Muscle of arm (tissue), 14 donors: ENCODE measurements around the gene FGFR3. TPM values are rescaled to one million over a fixed set of nuclear protein-coding genes. Genes with fewer than 3 reads are reported as not detected.
A peak's percentile ranks its signal among the peaks of the same experiment; 100 is the strongest.

ENCODE experiments used
- DNase-seq: peaks from one replicate; pipeline ENCODE4 v3.0.0-alpha.2; 2013
- long read RNA-seq, 11 donors: transcript quantifications; one replicate each; lab custom pipeline, GENCODE V29; 2026
- polyA plus RNA-seq, 12 donors: library from polyadenylated mRNA; unstranded; fragments of 120-200 nt; gene quantifications; one replicate each; pipeline ENCODE4 v1.2.1, GENCODE V29; 2013; ENCODE audit not compliant: insufficient read length in 12 of 12

The FGFR3 gene
- polyA plus RNA-seq: 10 to 100 TPM in 4 of 12 donors, 1 to 10 TPM in 4, under 1 TPM in 3, not detected in 1; 0.92 to 62.4 (median 1.6) TPM
- long read RNA-seq, donor 1, full-length matches to known transcripts: 4 of 46 reads
- long read RNA-seq, donor 1, partial matches to known transcripts: 42 of 46 reads
- long read RNA-seq, donor 1, other reads (novel, unspliced or antisense): 0 of 46 reads
- long read RNA-seq, donor 2: 0 reads
- long read RNA-seq, donor 3: 0 reads
- long read RNA-seq, donor 4: 0 reads
- long read RNA-seq, donor 5: 0 reads
- long read RNA-seq, donor 6: 0 reads
- long read RNA-seq, donor 7, full-length matches to known transcripts: 1 of 1 reads
- long read RNA-seq, donor 7, partial matches to known transcripts: 0 of 1 reads
- long read RNA-seq, donor 7, other reads (novel, unspliced or antisense): 0 of 1 reads
- long read RNA-seq, donor 8: 0 reads
- long read RNA-seq, donor 9: 0 reads
- long read RNA-seq, donor 10: 0 reads
- long read RNA-seq, donor 11: 0 reads

DNA sequence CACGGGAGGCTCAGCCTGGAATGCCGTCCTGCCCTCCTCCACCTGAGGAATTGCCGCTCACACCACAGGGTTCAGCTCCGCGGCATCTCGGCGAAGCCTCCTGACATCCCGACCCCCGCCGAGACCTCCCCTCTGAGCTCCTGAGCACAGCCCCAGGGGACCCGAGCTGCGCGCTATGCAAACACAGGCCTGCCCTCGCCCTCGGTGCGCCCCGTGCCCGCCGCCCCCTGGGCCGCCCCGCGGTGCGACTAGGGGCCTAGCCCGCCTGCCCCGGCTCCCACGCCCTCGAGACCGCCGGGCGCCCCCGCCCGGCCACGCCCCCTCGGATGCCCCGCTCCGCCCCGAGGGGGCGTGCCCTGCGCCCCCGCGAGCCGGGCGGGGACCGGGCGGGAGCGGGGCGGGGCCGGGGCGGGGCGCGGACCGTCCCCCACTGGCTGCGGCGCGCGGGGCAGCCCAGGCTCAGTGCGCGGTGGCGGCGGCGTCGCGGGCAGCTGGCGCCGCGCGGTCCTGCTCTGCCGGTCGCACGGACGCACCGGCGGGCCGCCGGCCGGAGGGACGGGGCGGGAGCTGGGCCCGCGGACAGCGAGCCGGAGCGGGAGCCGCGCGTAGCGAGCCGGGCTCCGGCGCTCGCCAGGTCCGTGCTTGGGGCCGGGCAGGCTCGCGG is at the start of gene FGFR3:
TSS of gene FGFR3 (plus strand) at position 462 of the 664 bp plus-strand sequence. CDS start 642 bp downstream, outside the sequence.
- no peak for DNase-seq

DNA sequence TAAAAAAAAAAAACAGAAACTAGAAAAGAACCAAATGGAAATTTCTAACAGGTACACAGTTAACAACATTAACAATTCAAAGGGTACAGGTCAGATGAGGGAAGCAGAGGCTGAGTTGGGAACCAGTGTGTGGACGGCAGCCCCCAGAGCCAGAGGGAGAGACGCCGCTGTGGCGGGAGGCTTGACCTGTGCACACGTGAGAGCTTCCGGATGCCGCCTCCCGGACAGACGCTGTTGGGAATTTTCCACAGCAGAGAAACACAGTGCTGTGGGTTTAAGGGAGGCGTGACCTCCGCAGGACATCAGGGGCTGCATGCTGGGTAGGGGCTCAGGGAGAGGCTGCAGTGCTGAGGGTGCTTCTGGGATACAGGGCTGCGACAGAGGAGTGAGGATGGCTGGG is 49.5 kb upstream of the FGFR3 start:
- DNase-seq: no peak

DNA sequence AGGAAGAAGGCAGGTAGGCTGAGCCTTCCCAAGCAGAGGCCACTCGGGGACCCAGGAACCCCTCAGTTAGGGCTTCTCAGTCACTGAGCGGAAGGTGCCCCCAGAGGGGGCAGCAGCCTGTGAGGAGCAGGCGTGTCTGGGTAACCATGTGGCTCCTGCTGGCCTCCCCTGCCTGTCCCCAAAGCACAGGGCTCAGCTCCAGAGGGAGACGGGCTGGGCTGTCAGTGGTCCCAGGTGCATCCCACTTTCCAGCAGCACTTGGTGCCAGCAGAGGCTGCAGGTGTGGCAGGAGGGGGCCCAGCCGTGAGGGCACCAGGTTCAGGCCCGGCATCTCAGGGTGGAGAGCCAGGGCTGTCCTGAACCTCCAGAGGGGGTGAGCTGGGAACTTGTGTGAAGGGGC is 49.1 kb upstream of the FGFR3 start:
- DNase-seq: no peak

DNA sequence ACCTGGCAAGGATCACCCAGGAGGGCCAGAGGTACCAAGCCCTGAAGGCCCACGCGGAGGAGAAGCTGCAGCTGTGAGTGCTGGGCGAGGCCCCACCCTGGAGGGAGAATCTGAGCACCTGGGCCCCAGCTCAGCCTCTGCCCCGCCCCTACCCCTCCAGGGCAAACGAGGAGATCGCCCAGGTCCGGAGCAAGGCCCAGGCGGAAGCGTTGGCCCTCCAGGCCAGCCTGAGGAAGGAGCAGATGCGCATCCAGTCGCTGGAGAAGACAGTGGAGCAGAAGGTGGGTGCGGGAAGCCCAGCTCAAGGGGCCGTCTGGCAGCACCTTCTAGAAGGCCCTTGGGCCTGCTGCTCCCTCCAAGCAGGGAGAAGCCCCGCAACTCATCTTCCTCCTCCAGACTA is 48.5 kb upstream of the FGFR3 start:
- DNase-seq: no peak

DNA sequence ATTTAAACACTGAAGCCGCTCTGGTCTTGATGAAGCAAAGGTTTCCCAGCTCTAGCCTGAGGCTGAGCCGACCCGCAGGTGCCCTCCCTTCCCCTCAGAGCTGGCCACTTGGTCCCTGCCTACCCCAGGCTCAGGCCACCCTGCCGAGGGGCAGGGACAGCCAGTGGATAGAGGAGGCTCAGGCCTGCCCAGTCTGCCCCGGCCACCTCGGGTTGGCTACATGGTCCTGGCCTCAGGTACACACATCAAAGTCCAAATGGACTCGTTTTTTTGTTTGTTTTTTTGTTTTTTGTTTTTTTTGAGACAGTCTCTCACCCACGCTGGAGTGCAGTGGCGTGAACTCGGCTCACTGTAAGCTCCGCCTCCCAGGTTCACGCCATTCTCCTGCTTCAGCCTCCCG is 47.9 kb upstream of the FGFR3 start:
- DNase-seq: no peak

DNA sequence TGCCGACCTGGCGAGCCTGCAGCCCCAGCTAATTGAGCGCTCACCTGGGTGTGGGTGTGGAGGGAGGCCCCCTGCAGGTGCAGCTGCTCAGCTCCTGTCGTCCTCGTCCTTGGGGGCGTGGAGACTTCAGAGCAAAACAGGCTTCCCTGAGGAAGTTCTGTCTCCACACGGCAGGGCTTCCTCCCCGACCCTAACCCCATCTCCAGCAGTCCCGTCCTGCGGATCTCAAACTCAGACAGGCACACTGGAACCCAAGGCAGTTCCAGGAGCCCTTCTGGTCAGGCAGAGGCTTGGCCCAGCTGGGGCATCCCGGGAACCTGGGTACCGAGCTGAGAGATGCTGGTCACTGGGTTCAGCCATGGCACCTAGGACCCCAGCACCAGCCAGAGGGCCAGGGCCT is 47.4 kb upstream of the FGFR3 start:
- DNase-seq: no peak

DNA sequence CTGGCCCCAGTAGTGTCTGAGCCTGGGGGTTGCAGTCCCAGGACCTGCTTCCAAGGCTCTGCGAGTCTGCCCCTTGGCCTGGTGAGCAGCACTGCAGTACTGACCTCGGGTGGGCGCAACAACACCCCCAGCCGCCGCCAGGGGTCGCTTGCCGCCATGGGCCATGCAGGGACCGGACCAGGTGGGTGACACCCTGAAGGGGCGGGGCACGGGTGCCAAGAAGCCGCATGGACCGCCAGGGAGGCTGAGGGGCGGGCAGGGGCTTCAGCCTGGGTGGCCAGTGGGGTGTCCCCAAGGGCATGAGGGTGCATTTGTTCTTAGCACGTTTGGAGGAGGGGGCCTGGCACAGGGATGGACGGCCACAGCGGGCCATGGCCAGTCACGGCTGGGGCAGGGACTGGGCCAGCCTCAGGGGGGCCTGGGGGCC is 46.8 kb upstream of the FGFR3 start:
- DNase-seq: peak; percentile 46

DNA sequence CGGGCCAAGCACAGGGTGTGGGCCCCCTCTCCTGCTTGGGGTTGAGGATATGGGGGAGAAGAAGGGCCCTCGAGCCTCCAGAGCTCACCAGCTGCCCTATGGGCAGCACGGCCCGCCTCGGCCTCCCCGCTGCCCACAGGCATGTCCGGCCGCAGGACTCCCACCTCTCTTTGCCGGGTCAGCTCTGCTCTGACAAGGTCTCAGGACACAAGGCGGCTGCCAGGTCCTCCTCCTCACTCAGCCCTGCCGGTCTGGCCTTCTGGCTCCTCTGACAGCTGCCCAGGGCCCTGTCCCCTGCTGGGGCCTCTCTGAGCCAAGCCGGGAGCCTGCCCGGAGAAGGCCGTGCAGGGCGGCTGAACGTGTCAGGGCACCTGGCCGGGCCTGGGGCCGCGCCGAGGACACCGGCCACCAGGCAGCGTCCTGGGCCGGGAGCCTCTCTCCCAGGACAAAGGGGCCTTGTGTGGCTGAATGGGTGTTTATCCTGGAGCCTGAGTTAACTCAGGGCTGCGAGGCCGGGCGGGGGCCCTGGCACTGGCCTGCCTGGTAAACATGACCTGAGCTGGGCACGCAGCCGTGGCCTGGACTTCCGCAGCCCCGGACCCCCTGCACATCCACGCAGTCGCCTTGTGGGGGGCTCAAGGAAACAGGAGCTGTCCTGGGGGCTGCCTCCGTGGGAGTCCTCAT is 46.0 kb upstream of the FGFR3 start:
- DNase-seq: no peak

DNA sequence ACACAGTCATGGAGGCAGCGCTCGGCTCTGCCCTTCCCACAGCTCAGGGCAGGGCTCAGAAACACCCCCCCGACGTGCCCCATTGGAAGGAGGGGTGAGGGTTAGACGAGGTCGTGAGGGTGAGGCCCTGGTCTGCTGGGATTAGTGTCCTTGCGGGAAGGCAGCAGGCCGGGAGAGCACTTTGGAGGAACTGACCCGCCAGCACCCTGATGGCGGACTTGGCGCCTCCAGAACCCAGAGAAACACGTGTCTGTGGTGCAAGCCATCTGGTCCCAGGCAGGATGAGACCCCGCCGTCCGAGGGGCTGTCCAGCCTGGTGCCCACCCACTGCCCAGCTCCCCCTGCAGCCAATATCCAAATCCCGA is 45.5 kb upstream of the FGFR3 start:
- no peak for DNase-seq

DNA sequence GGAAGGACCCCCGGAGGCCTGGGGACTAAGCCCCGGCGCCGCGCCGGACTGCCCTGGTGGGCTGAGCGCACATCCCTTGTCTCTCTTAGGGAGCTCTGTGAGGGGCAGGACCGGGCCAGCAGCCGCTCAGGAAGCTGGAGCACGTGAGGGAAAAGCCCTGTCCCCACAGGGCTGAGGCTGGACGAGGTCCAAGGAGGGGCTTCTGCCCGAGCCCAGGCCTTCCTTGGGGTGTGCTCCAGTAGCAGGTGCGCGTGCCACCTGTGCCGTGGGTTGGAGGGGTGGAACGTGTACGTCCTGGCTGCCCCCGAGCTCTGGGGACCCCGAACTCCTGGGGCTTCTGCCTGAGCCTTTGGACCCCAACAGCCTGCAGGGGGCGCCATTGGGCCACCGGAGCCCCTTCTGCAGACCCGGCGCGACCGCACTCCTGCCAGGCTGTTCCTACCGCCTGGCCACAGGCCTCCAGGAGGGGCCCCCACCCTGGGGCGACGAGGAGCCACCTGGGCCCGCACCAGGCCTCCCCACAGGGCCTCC is 44.6 kb upstream of the FGFR3 start:
- DNase-seq: peak; percentile 58

DNA sequence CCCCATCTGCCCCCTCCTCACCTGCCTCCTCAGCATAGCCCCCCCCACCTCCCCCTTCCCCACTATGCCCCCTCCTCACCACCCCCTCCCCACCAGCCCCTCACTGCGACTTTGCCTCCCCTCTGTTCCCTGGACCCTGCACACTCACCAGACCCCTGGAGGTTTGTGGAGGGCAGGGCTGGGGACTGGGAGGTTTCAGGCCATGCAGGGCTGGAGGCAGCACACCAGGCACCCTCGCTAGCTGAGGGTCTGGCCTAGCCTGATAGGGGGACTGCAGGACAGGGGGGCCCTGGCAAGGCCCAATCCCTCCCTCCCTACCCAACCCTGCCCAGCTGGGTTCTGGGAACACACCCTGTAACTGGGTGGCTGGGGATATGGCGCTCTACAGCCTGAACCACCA is 43.7 kb upstream of the FGFR3 start:
- no peak for DNase-seq

DNA sequence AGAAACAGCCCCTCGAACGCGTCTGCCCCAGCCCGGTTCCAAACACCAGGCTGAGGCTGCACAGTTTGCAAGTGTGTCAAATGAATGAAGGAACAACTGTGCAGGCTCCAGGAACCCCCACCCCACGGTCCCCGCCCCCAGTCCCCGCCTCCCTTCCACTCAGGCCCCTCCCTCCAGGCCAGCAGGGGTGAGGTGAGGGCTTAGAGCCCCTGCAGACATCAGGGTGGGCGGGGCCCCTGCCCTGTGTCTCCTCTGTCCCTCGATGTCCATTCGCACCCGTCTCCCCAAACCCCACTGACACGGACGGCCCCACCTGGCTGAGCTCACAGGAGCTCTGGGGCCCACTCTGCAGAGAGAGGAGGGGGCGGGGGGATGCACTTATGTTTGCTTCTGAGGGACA is 43.3 kb upstream of the FGFR3 start:
- no peak for DNase-seq

DNA sequence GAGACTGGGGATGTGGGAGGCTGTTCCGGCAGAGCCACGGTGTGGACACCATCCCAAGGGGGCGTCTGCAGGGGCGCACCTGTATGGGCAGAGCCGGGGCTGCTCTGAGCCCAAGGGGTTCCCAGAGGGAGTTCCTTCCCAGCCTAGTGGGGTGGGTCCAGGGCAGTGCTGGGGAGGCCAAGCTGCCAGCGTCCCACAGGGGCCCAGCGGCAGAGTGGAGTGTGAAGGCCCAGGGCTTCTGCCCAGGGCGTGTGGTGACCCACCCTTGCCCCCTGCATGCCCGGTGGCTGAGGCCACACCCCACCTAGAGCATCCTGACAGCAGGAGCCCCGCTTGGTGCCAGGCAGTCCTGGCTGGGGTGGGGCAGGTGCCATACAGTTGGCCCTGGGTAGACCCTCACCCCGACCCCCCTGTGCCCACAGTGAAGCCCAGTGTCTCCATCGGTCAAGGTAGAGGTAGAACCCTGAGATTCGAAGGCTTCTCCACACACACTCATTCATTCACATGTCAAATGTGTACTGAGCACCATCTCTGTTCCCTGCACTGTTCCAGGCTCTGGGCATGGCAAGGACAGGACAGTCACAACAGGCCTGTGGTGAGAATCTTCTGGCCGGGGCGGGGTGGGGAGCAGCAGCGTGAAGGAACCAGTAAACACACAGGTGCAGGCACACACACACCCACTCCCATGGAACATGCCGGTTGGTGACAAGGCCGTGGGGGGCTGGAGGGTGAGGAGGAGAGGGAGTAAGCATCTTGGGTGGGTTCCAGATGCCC is 42.5 kb upstream of the FGFR3 start:
- DNase-seq: no peak

DNA sequence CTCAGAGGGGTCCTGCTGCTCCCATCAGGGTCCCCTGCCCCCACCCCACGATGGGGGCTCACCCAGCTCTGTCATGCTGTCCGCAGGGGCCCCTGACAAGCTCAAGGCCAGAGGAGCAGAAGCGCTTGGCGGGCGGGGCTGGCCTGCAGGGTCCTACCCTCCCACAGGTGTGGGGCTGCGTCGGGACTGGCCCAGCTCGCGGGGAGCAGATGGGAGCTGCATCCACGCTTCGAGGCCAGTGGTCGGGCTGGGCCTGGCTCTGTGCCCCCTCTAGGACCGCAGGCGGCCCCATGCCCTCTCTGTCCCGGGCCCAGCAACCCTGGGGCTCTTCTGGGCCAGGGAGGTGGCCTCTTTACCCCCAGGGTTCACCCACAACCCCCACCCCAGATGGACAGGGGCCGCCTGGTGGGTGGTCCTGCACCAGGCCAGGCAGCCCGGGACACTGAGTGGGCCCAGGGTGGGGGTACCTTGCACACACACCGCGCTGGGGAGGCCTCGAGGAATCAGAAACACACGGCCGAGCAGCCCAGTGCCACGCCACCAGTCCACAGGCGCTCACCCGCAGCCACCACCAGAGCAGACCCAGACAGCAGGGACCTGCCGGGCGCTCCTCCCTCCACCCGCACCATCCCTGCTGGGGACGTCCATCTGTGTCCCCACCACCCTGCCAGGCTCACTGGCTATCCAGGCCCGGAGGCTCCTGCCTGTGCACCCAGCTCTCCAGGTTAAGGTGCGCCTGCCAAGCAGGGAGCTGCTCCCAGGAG is 41.8 kb upstream of the FGFR3 start:
- DNase-seq: no peak

DNA sequence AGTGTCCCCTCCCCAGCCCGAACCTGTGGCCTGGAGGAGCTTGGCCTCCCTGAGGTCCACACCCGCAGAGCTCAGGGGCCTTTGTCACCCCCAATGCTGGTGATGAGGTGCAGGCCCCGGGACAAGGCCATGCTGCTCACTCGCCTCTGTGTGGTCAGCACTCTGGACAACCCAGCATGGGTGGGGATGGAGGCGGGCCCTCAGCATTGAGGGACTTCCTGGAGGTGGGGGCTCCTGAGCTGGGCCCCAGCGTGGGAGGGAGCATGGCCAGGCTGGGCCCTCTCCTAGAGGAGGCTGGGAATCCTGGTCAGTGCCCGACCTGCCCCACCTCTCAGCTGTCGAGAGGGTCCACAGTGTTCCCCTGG is 41.2 kb upstream of the FGFR3 start:
- DNase-seq: no peak

DNA sequence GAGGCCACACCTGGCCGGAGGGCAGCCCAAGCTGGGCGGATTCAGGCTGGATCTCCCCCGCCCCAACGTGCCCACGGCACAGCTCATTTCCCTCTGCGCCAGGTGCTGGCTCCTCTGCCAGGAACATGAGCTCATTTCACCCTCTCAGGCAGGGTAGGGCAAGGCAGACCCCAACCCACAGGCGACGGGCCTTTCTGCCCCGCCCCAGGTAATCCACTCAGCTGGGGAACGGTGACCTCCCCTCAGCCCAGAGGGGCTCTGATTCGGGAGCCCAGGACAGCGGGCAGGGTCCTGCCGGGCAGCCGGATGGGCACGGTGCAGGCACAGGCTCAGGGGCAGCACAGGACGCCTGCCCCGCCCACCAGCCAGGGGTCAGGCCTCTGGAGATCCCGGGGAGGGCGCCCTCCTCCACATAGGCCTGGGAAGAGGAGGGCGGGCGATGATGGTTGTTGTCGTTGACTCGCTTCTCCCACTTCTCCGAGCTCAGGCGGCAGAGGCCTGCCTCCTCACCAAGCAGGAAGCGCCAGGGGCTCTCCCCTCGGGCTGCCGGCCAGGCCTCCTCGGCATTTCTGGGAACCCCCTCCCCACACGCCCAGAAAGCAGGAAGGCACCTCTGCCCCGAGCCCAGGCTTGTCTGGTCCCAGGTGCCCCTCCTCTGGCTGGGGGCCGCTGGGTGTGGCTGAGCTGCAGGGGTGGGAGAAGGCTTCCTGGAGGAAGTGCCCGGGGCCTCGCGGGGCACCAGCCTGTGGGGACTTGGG is 40.6 kb upstream of the FGFR3 start:
- no peak for DNase-seq

DNA sequence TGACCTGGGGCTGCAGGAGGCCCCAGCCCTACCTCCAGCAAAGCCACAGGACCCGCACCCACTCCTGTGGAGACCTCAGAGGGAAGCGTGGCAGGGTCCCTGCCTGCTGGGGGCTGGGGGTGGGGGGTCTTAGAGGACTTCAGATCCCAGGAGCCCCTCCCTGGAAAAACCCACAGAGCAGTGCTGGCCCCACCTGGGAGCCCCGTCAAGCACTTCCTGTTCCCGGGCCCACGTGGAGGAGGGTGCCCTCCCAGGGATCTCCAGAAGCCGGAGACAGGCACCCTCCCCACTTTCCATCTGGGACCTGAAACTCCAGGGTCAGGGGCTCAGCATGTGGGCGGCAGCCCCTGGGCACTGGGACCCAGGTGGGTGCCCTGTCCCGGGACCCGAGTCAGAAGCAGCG is 39.8 kb upstream of the FGFR3 start:
- DNase-seq: no peak

DNA sequence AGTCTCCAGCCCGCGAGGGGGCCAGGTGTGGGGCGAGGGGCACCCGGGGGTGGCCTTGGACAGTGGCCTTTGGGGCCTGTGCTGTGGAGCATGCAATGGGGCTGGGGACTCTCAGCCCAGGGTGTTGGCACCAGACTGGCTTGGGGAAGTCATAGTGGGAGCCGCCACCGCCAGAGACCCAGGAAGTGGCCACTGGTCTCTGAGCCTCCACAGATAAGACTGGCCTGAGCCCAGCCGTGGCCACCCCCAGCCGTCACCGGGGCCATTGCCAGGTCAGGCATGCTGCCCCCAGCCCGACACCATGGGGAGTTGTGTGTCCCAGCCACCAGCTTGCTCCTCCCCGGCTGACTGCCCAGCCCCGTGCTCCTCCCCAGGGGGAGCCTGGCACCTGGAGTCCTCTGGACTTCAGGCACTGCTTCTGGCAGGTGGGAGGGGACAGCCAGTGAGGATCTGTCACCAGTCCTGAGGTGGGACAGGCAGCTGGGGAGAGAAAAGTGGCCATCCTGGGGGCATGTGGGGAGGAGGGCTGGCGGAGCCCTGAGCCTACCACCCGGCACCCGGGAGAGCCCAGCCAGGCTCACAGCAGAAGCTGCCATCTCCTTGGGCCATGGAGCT is 39.3 kb upstream of the FGFR3 start:
- no peak for DNase-seq

DNA sequence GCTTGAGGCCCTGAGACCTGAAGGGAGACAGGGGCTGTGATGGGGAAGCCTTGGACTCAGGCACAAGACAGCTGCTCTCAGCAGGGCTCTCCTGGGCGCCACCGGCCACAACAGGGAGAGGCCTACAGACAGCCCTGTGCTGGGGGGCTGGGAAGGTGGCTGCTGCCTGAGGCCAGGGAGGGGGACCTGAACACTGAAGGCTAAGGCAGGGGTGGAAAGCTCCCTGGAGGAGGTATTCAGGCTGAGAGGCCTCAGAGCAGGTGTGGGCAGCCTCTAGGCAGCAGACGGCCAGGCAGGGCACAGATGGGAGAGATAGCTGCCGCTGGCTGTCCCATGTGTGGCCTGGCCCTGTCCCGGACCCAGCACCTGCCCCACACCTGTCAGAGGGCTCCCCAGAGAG is 38.8 kb upstream of the FGFR3 start:
- no peak for DNase-seq

DNA sequence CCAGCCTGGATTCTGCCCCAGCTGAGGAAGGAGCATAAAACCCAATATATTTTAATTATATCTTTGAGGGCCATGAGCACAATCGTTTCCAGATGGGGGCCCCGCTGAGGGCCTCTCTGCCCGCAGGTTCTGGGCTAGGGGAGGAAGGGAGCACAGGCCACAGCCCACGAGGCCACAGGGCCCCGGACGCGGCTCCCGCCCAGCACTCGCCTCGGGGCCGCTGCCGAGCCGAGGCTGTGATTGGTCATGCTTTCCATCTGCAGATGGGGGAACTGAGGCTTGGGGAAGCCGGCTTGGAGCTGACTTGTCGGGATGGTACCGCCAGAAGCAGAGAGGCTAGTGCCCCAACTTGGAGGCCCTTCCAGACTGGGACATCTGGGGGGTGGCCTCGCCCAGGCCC is 37.8 kb upstream of the FGFR3 start:
- no peak for DNase-seq
